HepG2 (cell line): ENCODE measurements around the gene BGN. TPM values are rescaled to one million over a fixed set of nuclear protein-coding genes. Genes with fewer than 3 reads are reported as not detected.
A peak's percentile ranks its signal among the peaks of the same experiment; 100 is the strongest.

Source experiments
- ATAC-seq: fragments of 200-7000 bp; cut with Tn5 transposase; 3 replicates; pipeline ENCODE4 v1.9.1; 2020; ENCODE audit warnings: mild to moderate bottlenecking, moderate library complexity
- BruUV-seq: library from RNA; stranded (reverse); fragments of 400-500 nt; replicated peaks from 2 replicates; lab custom pipeline; 2021; lab: Mats Ljungman, UMichigan
- CTCF ChIA-PET: fragments of 300-600 bp; formaldehyde crosslinking; extraction: SDS; loops from one replicate; lab custom pipeline; 2021; ENCODE audit warnings: low total read pairs, inconsistent platforms, low intra/inter-chr PET ratio; lab: Yijun Ruan, JAX
- POLR2A ChIA-PET: fragments of 350-600 bp; sonication (Branson Sonifier 250); formaldehyde crosslinking; loops from one replicate; lab custom pipeline; 2020; ENCODE audit warnings: antibody characterized with exemption, inconsistent platforms; lab: Yijun Ruan, JAX
- DNase-seq: peaks from one replicate; pipeline ENCODE4 v3.0.0-alpha.2; 2015; ENCODE audit warnings: low spot score
- FAIRE-seq: peaks from 3 replicates; lab custom pipeline; 2011; peaks lifted over from hg19 to GRCh38; lab: Jason Lieb, UNC
- H2AFZ ChIP-seq: one replicate; pipeline ENCODE4 v1.6.1; 2011; ENCODE audit warnings: low read length, inconsistent platforms
- H3K27ac ChIP-seq: fragments of 300-600 bp; 3 replicates; pipeline ENCODE4 v1.8.0; 2011; ENCODE audit warnings: mixed run types, mild to moderate bottlenecking, mixed read lengths, low read length, inconsistent platforms; ENCODE audit not compliant: insufficient read depth; ENCODE audit errors: extremely low read length
- H3K27me3 ChIP-seq, 2 experiments: fragments of 200-600 bp in 1 of 2; 2 replicates in 1 of 2; 3 replicates in 1 of 2; pipeline versions ENCODE4 v1.6.0 to v1.8.0; 2011; ENCODE audit warnings: low read length in 2 of 2, mild to moderate bottlenecking in 2 of 2, moderate library complexity in 2 of 2, inconsistent platforms in 1 of 2; ENCODE audit not compliant: insufficient read depth in 2 of 2, control insufficient read depth in 1 of 2
- H3K36me3 ChIP-seq, 2 experiments: fragments of 200-600 bp in 1 of 2; replicated peaks in 1 of 2; 2 replicates in 1 of 2; 3 replicates in 1 of 2; pipeline versions ENCODE4 v1.5.1 to v1.8.0; 2011; ENCODE audit warnings: low read length in 2 of 2, inconsistent platforms in 1 of 2; ENCODE audit not compliant: insufficient read depth in 2 of 2, control insufficient read depth in 1 of 2
- H3K4me1 ChIP-seq: 2 replicates; pipeline ENCODE4 v1.5.1; 2012; ENCODE audit warnings: low read length, inconsistent platforms; ENCODE audit not compliant: insufficient read depth
- H3K4me2 ChIP-seq: 2 replicates; pipeline ENCODE4 v1.6.0; 2011; ENCODE audit warnings: low read depth, low read length, inconsistent platforms
- H3K4me3 ChIP-seq, 3 experiments: fragments of 200-600 bp in 1 of 3; sonication (generic), shearing (Covaris generic) in 1 of 3; replicated peaks in 1 of 3; 2 replicates each; pipeline ENCODE4 v1.5.1; 2011 to 2016; ENCODE audit warnings: low read length in 3 of 3, inconsistent platforms in 2 of 3, low read depth in 2 of 3, mild to moderate bottlenecking in 2 of 3, control low read depth in 1 of 3, mixed read lengths in 1 of 3; ENCODE audit not compliant: insufficient read depth in 1 of 3
- H3K79me2 ChIP-seq: one replicate; pipeline ENCODE4 v1.6.1; 2011; ENCODE audit warnings: low read length, inconsistent platforms; ENCODE audit not compliant: insufficient read depth
- H3K9ac ChIP-seq: 2 replicates; pipeline ENCODE4 v1.6.0; 2011; ENCODE audit warnings: mild to moderate bottlenecking, low read depth, low read length, inconsistent platforms; ENCODE audit not compliant: insufficient read depth
- H3K9me3 ChIP-seq: 2 replicates; pipeline ENCODE4 v1.5.1; 2012; ENCODE audit warnings: mild to moderate bottlenecking, low read length
- H4K20me1 ChIP-seq: 2 replicates; pipeline ENCODE4 v1.6.0; 2011; ENCODE audit warnings: inconsistent platforms, mild to moderate bottlenecking, low read length, moderate library complexity; ENCODE audit not compliant: insufficient read depth
- GABPA ChIP-seq, 2 experiments: IDR thresholded peaks; 2 replicates each; pipeline ENCODE4 v1.6.1; 2011 to 2016; ENCODE audit warnings: low read depth in 2 of 2, low read length in 1 of 2, missing biosample characterization in 1 of 2, missing genetic modification characterization in 1 of 2
- GTF3A ChIP-seq: sonication (generic); formaldehyde crosslinking; conservative IDR thresholded peaks from 2 replicates; pipeline ENCODE4 v1.4.0; 2020; ENCODE audit warnings: mild to moderate bottlenecking, missing genetic modification reagents
- HOXA7 ChIP-seq: sonication (generic); formaldehyde crosslinking; IDR thresholded peaks from 2 replicates; pipeline ENCODE4 v1.8.1; 2022; ENCODE audit warnings: mild to moderate bottlenecking, missing genetic modification reagents, moderate library complexity
- IRF2 ChIP-seq: IDR thresholded peaks from 2 replicates; pipeline ENCODE4 v1.6.1; 2018; ENCODE audit warnings: missing genetic modification reagents, missing compliant biosample characterization
- NFE2L1 ChIP-seq: sonication (generic); formaldehyde crosslinking; IDR thresholded peaks from 2 replicates; pipeline ENCODE4 v1.4.0; 2020; ENCODE audit warnings: missing genetic modification reagents, mild to moderate bottlenecking, borderline replicate concordance
- TBL1XR1 ChIP-seq: fragments of 150-350 bp; IDR thresholded peaks from 2 replicates; pipeline ENCODE4 v1.6.1; 2014; ENCODE audit warnings: borderline replicate concordance, low read length; ENCODE audit not compliant: partially characterized antibody
- WGBS: methylation state at CpG from one replicate; pipeline ENCODE4 v1.1.6; 2017; ENCODE audit warnings: low lambda C conversion rate; 5-methylcytosine and 5-hydroxymethylcytosine counted together
- in situ Hi-C: cut with HindIII; loops from 2 replicates; pipeline ENCODE4 v1.10.0; 2017; ENCODE audit warnings: low pct_unique_long_range_greater_than_20kb; ENCODE audit not compliant: extremely low pct_ligation_motif_present
- intact Hi-C: fragments of 100-400 bp; cut with micrococcal nuclease; formaldehyde crosslinking; loops from one replicate; pipeline ENCODE4 v1.10.0; 2022; ENCODE audit not compliant: unreplicated experiment
- polyA plus RNA-seq, 8 experiments: library from polyadenylated mRNA; depleted of rRNA in 3 of 8; stranded (reverse) in 7 of 8; unstranded in 1 of 8; fragments of >200 nt; fragmentation: Illumina TruSeq in 4 of 8; extraction: Trizol in 4 of 8; gene quantifications; 2 replicates each; pipeline versions ENCODE4 v1.2.1 to v1.2.3, GENCODE V29; 2011 to 2016; ENCODE audit warnings: low read depth in 4 of 8, missing spikeins in 1 of 8, mixed read lengths in 1 of 8; ENCODE audit not compliant: insufficient read depth in 1 of 8
- total RNA-seq, 5 experiments: library from RNA; depleted of rRNA; stranded (reverse); fragments of >200 nt; fragmentation: Illumina TruSeq; extraction: Trizol; gene quantifications; 2 replicates each; pipeline ENCODE4 v1.2.3, GENCODE V29; 2016; ENCODE audit warnings: low read depth in 1 of 5
- TF ChIP-seq, protein P1 (sequence below): sonication (generic); formaldehyde crosslinking; IDR thresholded peaks from 2 replicates; pipeline ENCODE4 v1.9.0; 2022; ENCODE audit warnings: low read depth, missing genetic modification reagents
- TF ChIP-seq, protein P2 (sequence below): sonication (generic); formaldehyde crosslinking; IDR thresholded peaks from 2 replicates; pipeline ENCODE4 v1.5.0; 2020; ENCODE audit warnings: mild to moderate bottlenecking, missing genetic modification reagents, moderate library complexity
- TF ChIP-seq, protein P3 (sequence below): sonication (generic); formaldehyde crosslinking; IDR thresholded peaks from 2 replicates; pipeline ENCODE4 v1.9.0; 2022; ENCODE audit warnings: missing genetic modification reagents, mild to moderate bottlenecking, borderline replicate concordance

Gene BGN
- total and polyA plus RNA-seq, 2 of the 13 experiments (the other 11 are each of a cell fraction or from before 2014, with no cell fraction given): 0.18 to 0.63 TPM

DNA sequence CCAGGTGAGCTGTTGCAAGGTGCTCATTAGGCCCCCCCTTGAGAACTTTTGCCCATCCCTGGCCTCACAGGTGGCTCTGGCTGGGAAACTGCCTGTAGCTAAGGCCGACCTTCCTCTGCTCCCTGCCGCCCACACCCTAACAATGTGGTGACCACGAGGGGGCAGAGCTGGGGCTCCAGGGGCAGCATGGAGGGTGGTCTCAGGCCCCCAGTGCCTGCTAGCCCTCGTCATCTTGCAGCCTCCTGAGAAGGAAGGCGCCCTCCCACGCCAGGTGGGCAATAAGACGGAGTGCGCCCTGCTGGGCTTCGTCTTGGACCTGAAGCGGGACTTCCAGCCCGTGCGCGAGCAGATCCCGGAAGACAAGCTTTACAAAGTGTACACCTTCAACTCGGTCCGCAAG lies 55.0 kb downstream of the BGN start:
- TF ChIP-seq, protein P1, sequence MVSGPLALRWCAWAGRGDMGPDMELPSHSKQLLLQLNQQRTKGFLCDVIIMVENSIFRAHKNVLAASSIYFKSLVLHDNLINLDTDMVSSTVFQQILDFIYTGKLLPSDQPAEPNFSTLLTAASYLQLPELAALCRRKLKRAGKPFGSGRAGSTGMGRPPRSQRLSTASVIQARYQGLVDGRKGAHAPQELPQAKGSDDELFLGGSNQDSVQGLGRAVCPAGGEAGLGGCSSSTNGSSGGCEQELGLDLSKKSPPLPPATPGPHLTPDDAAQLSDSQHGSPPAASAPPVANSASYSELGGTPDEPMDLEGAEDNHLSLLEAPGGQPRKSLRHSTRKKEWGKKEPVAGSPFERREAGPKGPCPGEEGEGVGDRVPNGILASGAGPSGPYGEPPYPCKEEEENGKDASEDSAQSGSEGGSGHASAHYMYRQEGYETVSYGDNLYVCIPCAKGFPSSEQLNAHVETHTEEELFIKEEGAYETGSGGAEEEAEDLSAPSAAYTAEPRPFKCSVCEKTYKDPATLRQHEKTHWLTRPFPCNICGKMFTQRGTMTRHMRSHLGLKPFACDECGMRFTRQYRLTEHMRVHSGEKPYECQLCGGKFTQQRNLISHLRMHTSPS (CRISPR knock-in tag): no peak
- TF ChIP-seq GTF3A: no peak
- no peak for TF ChIP-seq GABPA (IDR thresholded peaks at IDR 0.05; ENCODE audit: low read depth, low read length)
- TF ChIP-seq GABPA (CRISPR knock-in tag; IDR thresholded peaks at IDR 0.05; ENCODE audit: low read depth): no peak
- no peak for TF ChIP-seq NFE2L1 (CRISPR knock-in tag)
- TF ChIP-seq, protein P2, sequence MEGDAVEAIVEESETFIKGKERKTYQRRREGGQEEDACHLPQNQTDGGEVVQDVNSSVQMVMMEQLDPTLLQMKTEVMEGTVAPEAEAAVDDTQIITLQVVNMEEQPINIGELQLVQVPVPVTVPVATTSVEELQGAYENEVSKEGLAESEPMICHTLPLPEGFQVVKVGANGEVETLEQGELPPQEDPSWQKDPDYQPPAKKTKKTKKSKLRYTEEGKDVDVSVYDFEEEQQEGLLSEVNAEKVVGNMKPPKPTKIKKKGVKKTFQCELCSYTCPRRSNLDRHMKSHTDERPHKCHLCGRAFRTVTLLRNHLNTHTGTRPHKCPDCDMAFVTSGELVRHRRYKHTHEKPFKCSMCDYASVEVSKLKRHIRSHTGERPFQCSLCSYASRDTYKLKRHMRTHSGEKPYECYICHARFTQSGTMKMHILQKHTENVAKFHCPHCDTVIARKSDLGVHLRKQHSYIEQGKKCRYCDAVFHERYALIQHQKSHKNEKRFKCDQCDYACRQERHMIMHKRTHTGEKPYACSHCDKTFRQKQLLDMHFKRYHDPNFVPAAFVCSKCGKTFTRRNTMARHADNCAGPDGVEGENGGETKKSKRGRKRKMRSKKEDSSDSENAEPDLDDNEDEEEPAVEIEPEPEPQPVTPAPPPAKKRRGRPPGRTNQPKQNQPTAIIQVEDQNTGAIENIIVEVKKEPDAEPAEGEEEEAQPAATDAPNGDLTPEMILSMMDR (CRISPR knock-in tag): peak; percentile 42
- TF ChIP-seq IRF2 (CRISPR knock-in tag): no peak
- no peak for TF ChIP-seq HOXA7 (CRISPR knock-in tag)
- TF ChIP-seq TBL1XR1: no peak
- TF ChIP-seq, protein P3, sequence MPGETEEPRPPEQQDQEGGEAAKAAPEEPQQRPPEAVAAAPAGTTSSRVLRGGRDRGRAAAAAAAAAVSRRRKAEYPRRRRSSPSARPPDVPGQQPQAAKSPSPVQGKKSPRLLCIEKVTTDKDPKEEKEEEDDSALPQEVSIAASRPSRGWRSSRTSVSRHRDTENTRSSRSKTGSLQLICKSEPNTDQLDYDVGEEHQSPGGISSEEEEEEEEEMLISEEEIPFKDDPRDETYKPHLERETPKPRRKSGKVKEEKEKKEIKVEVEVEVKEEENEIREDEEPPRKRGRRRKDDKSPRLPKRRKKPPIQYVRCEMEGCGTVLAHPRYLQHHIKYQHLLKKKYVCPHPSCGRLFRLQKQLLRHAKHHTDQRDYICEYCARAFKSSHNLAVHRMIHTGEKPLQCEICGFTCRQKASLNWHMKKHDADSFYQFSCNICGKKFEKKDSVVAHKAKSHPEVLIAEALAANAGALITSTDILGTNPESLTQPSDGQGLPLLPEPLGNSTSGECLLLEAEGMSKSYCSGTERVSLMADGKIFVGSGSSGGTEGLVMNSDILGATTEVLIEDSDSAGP (CRISPR knock-in tag): no peak
- TF ChIP-seq, all 625 proteins: peak for 1
- Histone ChIP-seq H3K9ac (no peak overlapping the region), H3K27me3 (peaks cover 7 to 36% of the 10 kb centered on the region in 2 experiments; a peak in 3 of 5 replicates), H3K4me3 (no peak overlapping the region), H2AFZ (no peak overlapping the region), H3K36me3 (no peaks in the 10 kb centered on the region), H3K9me3 (no peaks in the 10 kb centered on the region), H3K79me2 (no peaks in the 10 kb centered on the region), H3K27ac (no peak overlapping the region), H3K4me1 (0 out of 2 replicates have a peak, but pooled peaks cover 7% of the 10 kb centered on the region), H3K4me2 (no peak overlapping the region), H4K20me1 (no peaks in the 10 kb centered on the region)
- peak; percentile 45; the same call in 2 of the 3 replicates for ATAC-seq
- FAIRE-seq: no peak
- BruUV-seq: no TSS peak
- ChIA-PET CTCF (no interaction called here), POLR2A (no interaction called here)
- WGBS: no CpG with 5 or more reads among the region's 16 CpGs
- DNase-seq: no peak
- intact Hi-C loops (no loop called here), in situ Hi-C loops (no loop called here)
